DLD1 (cell line): ENCODE results near the gene MRPL51.
"Not testable (repeated sequence)": the region's sequence is repeated elsewhere in the genome, so short reads cannot be mapped to it uniquely, and the experiment has no call there.

Source experiments
- in situ Hi-C: cut with HindIII; loops from 2 replicates; pipeline ENCODE4 v1.10.0; 2017; ENCODE audit warnings: low sequenced_read_pairs

The MRPL51 gene

GRCh38 chr12:6532051-6532926 lies 39.2 kb upstream of the MRPL51 start:
- in situ Hi-C loops: no loop called here

- in situ Hi-C loops: no loop called here
Measured at GRCh38 chr12:6530576-6531260, 37.7 kb upstream of the MRPL51 start.

GRCh38 chr12:6529291-6529737 lies 36.3 kb upstream of the MRPL51 start:
- in situ Hi-C loops: no loop called here

GRCh38 chr12:6528539-6529235 lies 35.6 kb upstream of the MRPL51 start:
- in situ Hi-C loops: no loop called here

- in situ Hi-C loops: no loop called here
Measured at GRCh38 chr12:6527711-6528110, 34.6 kb upstream of the MRPL51 start.

- in situ Hi-C loops: no loop called here
Measured at GRCh38 chr12:6526766-6527525, 33.9 kb upstream of the MRPL51 start.

GRCh38 chr12:6526201-6526600 lies 33.1 kb upstream of the MRPL51 start:
- in situ Hi-C loops: no loop called here

- in situ Hi-C loops: no loop called here
Measured at GRCh38 chr12:6524648-6525047, 31.6 kb upstream of the MRPL51 start.

GRCh38 chr12:6523708-6524107 lies 30.6 kb upstream of the MRPL51 start:
- in situ Hi-C loops: no loop called here

GRCh38 chr12:6522193-6522592 lies 29.1 kb upstream of the MRPL51 start:
- in situ Hi-C loops: no loop called here

- in situ Hi-C loops: no loop called here
Measured at GRCh38 chr12:6520186-6520585, 27.1 kb upstream of the MRPL51 start.

- in situ Hi-C loops: no loop called here
Measured at GRCh38 chr12:6508087-6508486, 15.0 kb upstream of the MRPL51 start.

- in situ Hi-C loops: no loop called here
Measured at GRCh38 chr12:6507102-6507998, 14.3 kb upstream of the MRPL51 start.

GRCh38 chr12:6500466-6500865 lies 7.4 kb upstream of the MRPL51 start:
- in situ Hi-C loops: no loop called here

GRCh38 chr12:6497291-6497690 lies 4.2 kb upstream of the MRPL51 start:
- in situ Hi-C loops: not testable (repeated sequence)

GRCh38 chr12:6494968-6495367 lies 1.9 kb upstream of the MRPL51 start:
- in situ Hi-C loops: no loop called here

- in situ Hi-C loops: no loop called here
Measured at GRCh38 chr12:6494258-6494743, 1.2 kb upstream of the MRPL51 start.

- in situ Hi-C loops: no loop called here
Measured at GRCh38 chr12:6493497-6494257, 615 bp upstream of the MRPL51 start, which contains the start of gene NCAPD2. Gene NCAPD2, plus strand, starts transcription at chr12:6494102. Its CDS starts 997 bp downstream, at chr12:6495099.

GRCh38 chr12:6490673-6491072 lies 2.4 kb downstream of the MRPL51 start:
- in situ Hi-C loops: not testable (repeated sequence)
